Measurements from ENCODE around the gene SRCIN1. TPM values are rescaled to one million over a fixed set of nuclear protein-coding genes. Genes with fewer than 3 reads are reported as not detected.

SRCIN1 gene
- total RNA-seq, 1 experiment from 2014 or later, result 25.8 TPM

- Mint-ChIP-seq H3K4me1 (ENCODE audit: low read depth, unreplicated experiment) (peaks cover 31% of the 10 kb centered on the region), H3K9me3 (ENCODE audit: unreplicated experiment) (no peaks in the 10 kb centered on the region), H3K4me3 (ENCODE audit: unreplicated experiment) (no peak overlapping the region), H3K27ac (ENCODE audit: unreplicated experiment) (peak overlapping the region; percentile 69), H3K36me3 (ENCODE audit: insufficient read depth, unreplicated experiment) (peaks cover 6% of the 10 kb centered on the region), H3K27me3 (ENCODE audit: insufficient read depth, unreplicated experiment) (no peaks in the 10 kb centered on the region)
- ChIA-PET POLR2A (no interaction called here), CTCF (interaction anchor here (0.8 to 3.9 kb wide), 4 partner anchors 11 to 60 kb away, joined by 3 to 21 read pairs (median 4); no protein-coding TSS in a partner anchor)
- Histone ChIP-seq H3K27me3 (replicated peaks; ENCODE audit: control insufficient read depth, insufficient read depth, low read length) (no peaks in the 10 kb centered on the region), H3K4me3 (ENCODE audit: low read depth, low read length) (no peak overlapping the region), H3K4me1 (peaks cover 22% of the 10 kb centered on the region), H3K9me3 (no peaks in the 10 kb centered on the region), H3K36me3 (ENCODE audit: control insufficient read depth, insufficient read depth, low read length) (no peaks in the 10 kb centered on the region)
- no TSS peak for BruUV-seq (replicated peaks)
- TF ChIP-seq, protein P1, sequence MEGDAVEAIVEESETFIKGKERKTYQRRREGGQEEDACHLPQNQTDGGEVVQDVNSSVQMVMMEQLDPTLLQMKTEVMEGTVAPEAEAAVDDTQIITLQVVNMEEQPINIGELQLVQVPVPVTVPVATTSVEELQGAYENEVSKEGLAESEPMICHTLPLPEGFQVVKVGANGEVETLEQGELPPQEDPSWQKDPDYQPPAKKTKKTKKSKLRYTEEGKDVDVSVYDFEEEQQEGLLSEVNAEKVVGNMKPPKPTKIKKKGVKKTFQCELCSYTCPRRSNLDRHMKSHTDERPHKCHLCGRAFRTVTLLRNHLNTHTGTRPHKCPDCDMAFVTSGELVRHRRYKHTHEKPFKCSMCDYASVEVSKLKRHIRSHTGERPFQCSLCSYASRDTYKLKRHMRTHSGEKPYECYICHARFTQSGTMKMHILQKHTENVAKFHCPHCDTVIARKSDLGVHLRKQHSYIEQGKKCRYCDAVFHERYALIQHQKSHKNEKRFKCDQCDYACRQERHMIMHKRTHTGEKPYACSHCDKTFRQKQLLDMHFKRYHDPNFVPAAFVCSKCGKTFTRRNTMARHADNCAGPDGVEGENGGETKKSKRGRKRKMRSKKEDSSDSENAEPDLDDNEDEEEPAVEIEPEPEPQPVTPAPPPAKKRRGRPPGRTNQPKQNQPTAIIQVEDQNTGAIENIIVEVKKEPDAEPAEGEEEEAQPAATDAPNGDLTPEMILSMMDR (IDR thresholded peaks at IDR 0.05; ENCODE audit: insufficient read depth in 1 of 2, low read depth in 1 of 2, low read length in 1 of 2, severe bottlenecking in 1 of 2, unreplicated experiment in 1 of 2), result no peak
- intact Hi-C loops (cut with micrococcal nuclease; ENCODE audit: unreplicated experiment), result no loop called here
- DNase-seq, result peak in 1 of 2 experiments; percentile 9
Measured at GRCh38 chr17:38617967-38618760, 12.4 kb upstream of the SRCIN1 start.

DNA sequence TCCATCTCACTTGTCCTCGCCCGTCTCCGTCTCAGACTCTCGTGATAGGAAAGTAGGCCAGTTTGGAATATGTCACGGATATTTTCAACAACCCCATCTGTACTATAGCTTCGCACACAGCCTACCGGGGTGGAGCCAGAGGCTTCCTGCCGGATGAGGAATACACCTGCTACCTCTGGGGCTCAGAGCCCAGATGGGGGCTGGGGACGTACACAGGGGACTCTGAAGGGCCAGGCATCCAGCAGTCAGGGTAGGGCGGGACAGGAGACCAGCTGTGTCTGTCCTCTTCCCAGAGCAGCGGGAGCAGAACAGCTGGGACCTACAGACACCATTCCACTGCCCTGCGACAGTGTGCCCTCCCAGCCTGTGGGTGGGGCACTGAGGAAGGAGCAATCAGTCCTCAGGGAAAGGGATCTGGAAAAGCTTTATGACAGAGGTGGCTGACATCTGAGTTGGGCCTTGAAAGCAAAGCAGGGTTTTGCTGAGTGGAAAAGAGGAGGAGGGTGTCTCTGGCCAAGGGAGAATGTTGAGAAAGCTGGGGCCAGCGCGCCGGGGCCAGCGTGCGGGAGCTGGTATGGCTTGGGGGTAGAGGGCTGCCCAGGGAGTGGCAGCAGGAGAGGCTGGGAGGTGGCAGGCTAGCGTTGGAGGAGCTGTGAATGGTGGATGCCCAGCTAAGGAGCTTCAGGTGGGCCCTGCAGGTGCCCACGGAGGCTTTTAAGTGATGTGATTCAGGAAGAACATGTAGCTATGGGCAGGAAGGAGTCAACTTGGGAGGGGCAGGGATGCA lies 11.5 kb upstream of the SRCIN1 start:
- Histone ChIP-seq H3K9me3 (no peaks in the 10 kb centered on the region), H3K36me3 (ENCODE audit: control insufficient read depth, insufficient read depth, low read length) (no peaks in the 10 kb centered on the region), H3K4me1 (peaks cover 28% of the 10 kb centered on the region), H3K27me3 (replicated peaks; ENCODE audit: control insufficient read depth, insufficient read depth, low read length) (no peaks in the 10 kb centered on the region), H3K4me3 (ENCODE audit: low read depth, low read length) (no peak overlapping the region)
- BruUV-seq (replicated peaks), result no TSS peak
- Mint-ChIP-seq H3K4me1 (ENCODE audit: low read depth, unreplicated experiment) (peaks cover 36% of the 10 kb centered on the region), H3K36me3 (ENCODE audit: insufficient read depth, unreplicated experiment) (peaks cover 6% of the 10 kb centered on the region), H3K27ac (ENCODE audit: unreplicated experiment) (no peak overlapping the region), H3K9me3 (ENCODE audit: unreplicated experiment) (no peaks in the 10 kb centered on the region), H3K27me3 (ENCODE audit: insufficient read depth, unreplicated experiment) (no peaks in the 10 kb centered on the region), H3K4me3 (ENCODE audit: unreplicated experiment) (no peak overlapping the region)
- TF ChIP-seq, protein P1 (IDR thresholded peaks at IDR 0.05; ENCODE audit: insufficient read depth in 1 of 2, low read depth in 1 of 2, low read length in 1 of 2, severe bottlenecking in 1 of 2, unreplicated experiment in 1 of 2), result peak in 1 of 2 experiments; percentile 13
- ChIA-PET POLR2A (no interaction called here), CTCF (interaction anchor here (0.9 to 4.4 kb wide), 4 partner anchors 10 to 59 kb away, joined by 4 to 36 read pairs (median 13); no protein-coding TSS in a partner anchor)
- intact Hi-C loops (cut with micrococcal nuclease; ENCODE audit: unreplicated experiment), result no loop called here
- DNase-seq, result no peak

DNA sequence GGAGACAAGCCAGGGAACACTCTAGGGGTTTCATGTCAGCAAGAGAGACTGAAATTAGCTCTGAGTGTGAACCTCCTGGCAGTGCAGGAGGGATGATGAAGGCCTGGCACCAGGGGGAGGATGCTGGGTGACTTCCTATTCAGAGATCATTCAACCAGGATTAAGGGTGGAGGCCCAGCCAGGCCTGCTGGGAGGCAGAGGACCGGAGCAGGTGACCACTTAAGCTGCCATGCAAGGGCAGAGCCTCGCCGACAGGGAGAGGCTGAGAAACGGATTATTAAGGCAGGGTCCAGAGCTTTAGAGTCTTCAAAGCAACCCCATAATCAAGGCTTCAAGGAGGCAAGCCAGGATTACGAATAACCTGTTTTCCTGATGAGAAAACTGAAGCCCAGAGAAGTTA lies 10.6 kb upstream of the SRCIN1 start:
- Mint-ChIP-seq H3K27me3 (ENCODE audit: insufficient read depth, unreplicated experiment) (no peaks in the 10 kb centered on the region), H3K9me3 (ENCODE audit: unreplicated experiment) (no peaks in the 10 kb centered on the region), H3K27ac (ENCODE audit: unreplicated experiment) (peak overlapping the region; percentile 80), H3K4me3 (ENCODE audit: unreplicated experiment) (no peak overlapping the region), H3K36me3 (ENCODE audit: insufficient read depth, unreplicated experiment) (peaks cover 6% of the 10 kb centered on the region), H3K4me1 (ENCODE audit: low read depth, unreplicated experiment) (peaks cover 36% of the 10 kb centered on the region)
- TF ChIP-seq, protein P1 (IDR thresholded peaks at IDR 0.05; ENCODE audit: insufficient read depth in 1 of 2, low read depth in 1 of 2, low read length in 1 of 2, severe bottlenecking in 1 of 2, unreplicated experiment in 1 of 2), result no peak
- ChIA-PET POLR2A (no interaction called here), CTCF (interaction anchor here (0.6 to 4.4 kb wide), 3 partner anchors 47 to 190 kb away, joined by 3 to 36 read pairs (median 21); no protein-coding TSS in a partner anchor)
- DNase-seq, result no peak
- Histone ChIP-seq H3K27me3 (replicated peaks; ENCODE audit: control insufficient read depth, insufficient read depth, low read length) (no peaks in the 10 kb centered on the region), H3K9me3 (no peaks in the 10 kb centered on the region), H3K4me1 (peaks cover 28% of the 10 kb centered on the region), H3K36me3 (ENCODE audit: control insufficient read depth, insufficient read depth, low read length) (no peaks in the 10 kb centered on the region), H3K4me3 (ENCODE audit: low read depth, low read length) (no peak overlapping the region)
- BruUV-seq (replicated peaks), result no TSS peak
- intact Hi-C loops (cut with micrococcal nuclease; ENCODE audit: unreplicated experiment), result no loop called here
